Thyroid gland (tissue), 4 donors: ENCODE measurements around the gene ACAD10. TPM values are rescaled to one million over a fixed set of nuclear protein-coding genes. Genes with fewer than 3 reads are reported as not detected.
"Not testable (repeated sequence)": the region's sequence is repeated elsewhere in the genome, so short reads cannot be mapped to it uniquely, and the experiment has no call there.

ENCODE experiments used
- DNase-seq, 2 donors: peaks; one replicate each; pipeline ENCODE4 v3.0.0-alpha.2; 2019
- H3K27ac ChIP-seq, 3 donors: fragments of 200-600 bp; sonication (generic); 1 replicate in 2 of 3; 2 replicates in 1 of 3; pipeline ENCODE4 v1.5.1; 2016 to 2019; ENCODE audit warnings: mild to moderate bottlenecking in 1 of 3, moderate library complexity in 1 of 3
- H3K27me3 ChIP-seq: fragments of 200-600 bp; sonication (generic); one replicate; pipeline ENCODE4 v1.5.1; 2019
- H3K36me3 ChIP-seq, 2 donors: fragments of 200-600 bp; sonication (generic); one replicate each; pipeline ENCODE4 v1.5.1; 2016 to 2019
- H3K4me1 ChIP-seq, 2 donors: fragments of 200-600 bp; sonication (generic); one replicate each; pipeline ENCODE4 v1.5.1; 2017 to 2019
- H3K4me3 ChIP-seq, 3 donors: fragments of 200-600 bp; sonication (generic); replicated peaks in 1 of 3; 1 replicate in 2 of 3; 2 replicates in 1 of 3; pipeline ENCODE4 v1.5.1; 2016; ENCODE audit warnings: mild to moderate bottlenecking in 1 of 3
- H3K9me3 ChIP-seq: fragments of 200-600 bp; sonication (generic); one replicate; pipeline ENCODE4 v1.5.1; 2017
- CTCF ChIP-seq, 6 experiments: fragments of 200-600 bp in 3 of 6; fragments of 450-650 bp in 3 of 6; sonication (generic) in 3 of 6; IDR thresholded peaks; one replicate each; pipeline ENCODE4 v1.5.1; 2016 to 2019; ENCODE audit warnings: antibody characterized with exemption in 6 of 6, mild to moderate bottlenecking in 2 of 6, inconsistent platforms in 1 of 6, moderate library complexity in 1 of 6
- POLR2A ChIP-seq, 2 donors: fragments of 450-650 bp; IDR thresholded peaks; one replicate each; pipeline ENCODE4 v1.6.1; 2017; ENCODE audit warnings: antibody characterized with exemption in 2 of 2, mild to moderate bottlenecking in 2 of 2, moderate library complexity in 1 of 2
- WGBS, 2 donors: methylation state at CpG; one replicate each; pipeline ENCODE4 v1.1.5; 2017; 5-methylcytosine and 5-hydroxymethylcytosine counted together
- intact Hi-C: fragments of 100-400 bp; cut with DNase I; formaldehyde crosslinking; loops from one replicate; pipeline ENCODE4 v1.15.1; 2023
- total RNA-seq, 4 donors: library from RNA; depleted of rRNA; stranded (reverse); fragments of >200 nt; gene quantifications; one replicate each; pipeline ENCODE4 v1.2.3, GENCODE V29; 2016

ACAD10 gene
- total RNA-seq, 4 donors from 2014 or later, result 43.0 to 65.5 (median 52.8) TPM

GRCh38 chr12:111642681-111643426 is 43.0 kb upstream of the ACAD10 start:
- H3K4me1 ChIP-seq, result peaks cover 0 to 10% of the 10 kb centered on the region in 2 donors
- no peaks in the 10 kb centered on the region for H3K27me3 ChIP-seq
- intact Hi-C loops, result no loop called here
- peaks cover 27 to 36% of the 10 kb centered on the region in 2 donors for H3K36me3 ChIP-seq
- no peak overlapping the region for H3K4me3 ChIP-seq
- no peak for DNase-seq
- WGBS, 2 donors, result 67 to 86% methylated on average over 4 of the region's 4 CpGs
- H3K9me3 ChIP-seq, result no peaks in the 10 kb centered on the region
- no peak overlapping the region for H3K27ac ChIP-seq
- TF ChIP-seq CTCF (IDR thresholded peaks at IDR 0.05) (no peak), POLR2A (IDR thresholded peaks at IDR 0.05) (no peak)

GRCh38 chr12:111643427-111643826 is 42.4 kb upstream of the ACAD10 start:
- H3K9me3 ChIP-seq, result no peaks in the 10 kb centered on the region
- TF ChIP-seq CTCF (IDR thresholded peaks at IDR 0.05), result no peak
- TF ChIP-seq POLR2A (IDR thresholded peaks at IDR 0.05), result no peak
- no peak overlapping the region for H3K27ac ChIP-seq
- no peak for DNase-seq
- no peak overlapping the region for H3K4me3 ChIP-seq
- WGBS, 2 donors, result 49 to 61% methylated on average over 3 of the region's 3 CpGs
- H3K4me1 ChIP-seq, result peaks cover 0 to 10% of the 10 kb centered on the region in 2 donors
- H3K27me3 ChIP-seq, result no peaks in the 10 kb centered on the region
- intact Hi-C loops, result no loop called here
- H3K36me3 ChIP-seq, result peaks cover 30 to 39% of the 10 kb centered on the region in 2 donors

- H3K36me3 ChIP-seq, result peaks cover 48 to 55% of the 10 kb centered on the region in 2 donors
These were observed 40.4 kb upstream of the ACAD10 start for GRCh38 chr12:111645433-111645832.

GRCh38 chr12:111650912-111651311 is 34.9 kb upstream of the ACAD10 start:
- Histone ChIP-seq H3K27ac (no peak overlapping the region), H3K36me3 (peaks cover 65 to 69% of the 10 kb centered on the region in 2 donors), H3K4me3 (no peak overlapping the region), H3K27me3 (no peaks in the 10 kb centered on the region), H3K9me3 (no peaks in the 10 kb centered on the region), H3K4me1 (no peaks in the 10 kb centered on the region)
- WGBS, 2 donors, result 96 to 98% methylated on average over 7 of the region's 7 CpGs
- DNase-seq, result no peak
- no peak for TF ChIP-seq POLR2A (IDR thresholded peaks at IDR 0.05)
- TF ChIP-seq CTCF (IDR thresholded peaks at IDR 0.05), result no peak
- intact Hi-C loops, result no loop called here

More at GRCh38 chr12:111645433-111645832, 40.4 kb upstream of the ACAD10 start:
- Histone ChIP-seq H3K4me3 (no peak overlapping the region), H3K27ac (peak overlapping the region in 1 of 3 donors; percentile 41), H3K4me1 (peaks cover 0 to 10% of the 10 kb centered on the region in 2 donors), H3K27me3 (no peaks in the 10 kb centered on the region), H3K9me3 (no peaks in the 10 kb centered on the region)
- TF ChIP-seq POLR2A (IDR thresholded peaks at IDR 0.05) (no peak), CTCF (IDR thresholded peaks at IDR 0.05) (no peak)
- 81 to 84% methylated on average over 5 of the region's 5 CpGs for WGBS, 2 donors
- intact Hi-C loops, result no loop called here
- no peak for DNase-seq

- peaks cover 67 to 75% of the 10 kb centered on the region in 2 donors for H3K36me3 ChIP-seq
- H3K4me1 ChIP-seq, intact Hi-C loops, DNase-seq, H3K27me3 ChIP-seq, H3K4me3 ChIP-seq, H3K9me3 ChIP-seq, H3K27ac ChIP-seq: not testable (repeated sequence)
- WGBS, 2 donors, result 90 to 91% methylated on average over 9 of the region's 9 CpGs
These were observed 33.3 kb upstream of the ACAD10 start for GRCh38 chr12:111652530-111652929.
